HCT116 (cell line): ENCODE results near the gene TLCD3A. TPM values are rescaled to one million over a fixed set of nuclear protein-coding genes. Genes with fewer than 3 reads are reported as not detected.

ENCODE experiments used
- ATAC-seq: fragments of 200-7000 bp; cut with Tn5 transposase; 2 replicates; pipeline ENCODE4 v1.9.1; 2020; ENCODE audit warnings: mild to moderate bottlenecking, moderate library complexity
- BruUV-seq: library from RNA; stranded (reverse); fragments of 400-500 nt; replicated peaks from 2 replicates; lab custom pipeline; 2021; lab: Mats Ljungman, UMichigan
- CTCF ChIA-PET: fragments of 300-600 bp; sonication (Branson Sonifier 250); formaldehyde crosslinking; loops from one replicate; lab custom pipeline; 2021; ENCODE audit warnings: antibody characterized with exemption; lab: Charles Lee
- POLR2A ChIA-PET: fragments of 300-600, 350-600 bp; sonication (Branson Sonifier 250); formaldehyde crosslinking; loops from one replicate; lab custom pipeline; 2021; ENCODE audit warnings: antibody characterized with exemption; lab: Charles Lee
- RAD21 ChIA-PET, 2 experiments: fragments of 300-600 bp; sonication (Branson Sonifier 250); formaldehyde crosslinking; loops; one replicate each; lab custom pipeline; 2023; ENCODE audit warnings: low total read pairs in 2 of 2; ENCODE audit not compliant: uncharacterized antibody in 2 of 2, unreplicated experiment in 2 of 2, low non-redundant PET in 1 of 2; lab: Charles Lee
- DNase-seq: peaks from one replicate; pipeline ENCODE4 v3.0.0-alpha.2; 2010; ENCODE audit warnings: low read depth, low spot score
- H2AFZ ChIP-seq: fragments of 200-600 bp; shearing (Covaris generic), sonication (generic); 2 replicates; pipeline ENCODE4 v1.6.1; 2017; ENCODE audit warnings: low read depth, mixed run types, mixed read lengths, antibody characterized with exemption, low read length; ENCODE audit not compliant: poor library complexity, severe bottlenecking
- H3K27ac ChIP-seq: 2 replicates; pipeline ENCODE4 v1.5.1; 2012; ENCODE audit warnings: low read depth, low read length
- H3K27me3 ChIP-seq: fragments of 200-600 bp; sonication (generic); 2 replicates; pipeline ENCODE4 v1.6.1; 2016; ENCODE audit warnings: mixed run types, low read length, mixed read lengths; ENCODE audit not compliant: insufficient read depth
- H3K36me3 ChIP-seq, 2 experiments: fragments of 200-500 bp in 1 of 2; fragments of 200-600 bp in 1 of 2; sonication (Bioruptor generic) in 1 of 2; sonication (generic) in 1 of 2; 2 replicates each; pipeline versions ENCODE4 v1.5.1 to v1.6.1; 2014 to 2016; ENCODE audit warnings: low read length in 2 of 2, inconsistent platforms in 1 of 2, mixed read lengths in 1 of 2, mixed run types in 1 of 2; ENCODE audit not compliant: insufficient read depth in 2 of 2, control insufficient read depth in 1 of 2
- H3K4me1 ChIP-seq, 2 experiments: fragments of 200-600 bp in 1 of 2; sonication (generic) in 1 of 2; 2 replicates each; pipeline versions ENCODE4 v1.5.1 to v1.6.1; 2012 to 2017; ENCODE audit warnings: low read length in 2 of 2, inconsistent platforms in 1 of 2, mild to moderate bottlenecking in 1 of 2, mixed read lengths in 1 of 2, mixed run types in 1 of 2, moderate library complexity in 1 of 2; ENCODE audit not compliant: insufficient read depth in 2 of 2, control insufficient read depth in 1 of 2
- H3K4me2 ChIP-seq: fragments of 200-600 bp; sonication (generic); 2 replicates; pipeline ENCODE4 v1.6.1; 2017; ENCODE audit warnings: mixed run types, low read length, mixed read lengths
- H3K4me3 ChIP-seq, 2 experiments: fragments of 200-600 bp in 1 of 2; sonication (generic) in 1 of 2; replicated peaks in 1 of 2; 2 replicates each; pipeline ENCODE4 v1.5.1; 2011 to 2016; ENCODE audit warnings: low read length in 2 of 2, control low read depth in 1 of 2, low read depth in 1 of 2, mild to moderate bottlenecking in 1 of 2, mixed read lengths in 1 of 2, mixed run types in 1 of 2
- H3K79me2 ChIP-seq: fragments of 200-600 bp; sonication (generic); 2 replicates; pipeline ENCODE4 v1.6.1; 2017; ENCODE audit warnings: mild to moderate bottlenecking, mixed run types, low read length, moderate library complexity, mixed read lengths; ENCODE audit not compliant: insufficient read depth
- H3K9ac ChIP-seq: fragments of 200-600 bp; sonication (generic); 2 replicates; pipeline ENCODE4 v1.6.1; 2016; ENCODE audit warnings: low read length, mixed read lengths
- H3K9me2 ChIP-seq: fragments of 200-600 bp; sonication (generic), shearing (Covaris generic); 2 replicates; pipeline ENCODE4 v1.6.1; 2017; ENCODE audit warnings: mixed run types, mild to moderate bottlenecking, moderate library complexity; ENCODE audit not compliant: insufficient read depth
- H3K9me3 ChIP-seq, 2 experiments: fragments of 200-500 bp in 1 of 2; fragments of 200-600 bp in 1 of 2; sonication (Bioruptor generic) in 1 of 2; sonication (generic) in 1 of 2; 2 replicates each; pipeline ENCODE4 v1.6.1; 2014 to 2017; ENCODE audit warnings: low read length in 2 of 2, mixed read lengths in 2 of 2, inconsistent platforms in 1 of 2, low read depth in 1 of 2, mild to moderate bottlenecking in 1 of 2, mixed run types in 1 of 2, moderate library complexity in 1 of 2; ENCODE audit not compliant: control insufficient read depth in 1 of 2, insufficient read depth in 1 of 2
- H4K20me1 ChIP-seq: fragments of 200-600 bp; sonication (generic), shearing (Covaris generic); 2 replicates; pipeline ENCODE4 v1.6.1; 2017; ENCODE audit warnings: mixed run types, mild to moderate bottlenecking, moderate library complexity; ENCODE audit not compliant: insufficient read depth
- EGR1 ChIP-seq: IDR thresholded peaks from 2 replicates; pipeline ENCODE4 v1.6.1; 2012; ENCODE audit warnings: low read depth
- ELF1 ChIP-seq: IDR thresholded peaks from 2 replicates; pipeline ENCODE4 v1.6.1; 2012; ENCODE audit warnings: low read depth, borderline replicate concordance
- EZH2 ChIP-seq: fragments of 200-600 bp; sonication (generic); IDR thresholded peaks from 2 replicates; pipeline ENCODE4 v1.6.1; 2017; ENCODE audit warnings: antibody characterized with exemption, mixed run types
- FOSL1 ChIP-seq: IDR thresholded peaks from 2 replicates; pipeline ENCODE4 v1.6.1; 2012; ENCODE audit warnings: low read depth
- JUND ChIP-seq: IDR thresholded peaks from 2 replicates; pipeline ENCODE4 v1.6.1; 2012
- POLR2A ChIP-seq: IDR thresholded peaks from 2 replicates; pipeline ENCODE4 v1.7.0; 2011; ENCODE audit warnings: borderline replicate concordance; ENCODE audit not compliant: insufficient read depth, insufficient read length; ENCODE audit errors: extremely low read depth
- POLR2AphosphoS5 ChIP-seq: IDR thresholded peaks from 2 replicates; pipeline ENCODE4 v1.6.1; 2011; ENCODE audit warnings: mild to moderate bottlenecking, low read depth, low read length, moderate library complexity
- RAD21 ChIP-seq: IDR thresholded peaks from 2 replicates; pipeline ENCODE4 v1.6.1; 2012; ENCODE audit warnings: low read depth, mild to moderate bottlenecking
- REST ChIP-seq: IDR thresholded peaks from 2 replicates; pipeline ENCODE4 v1.6.1; 2012; ENCODE audit warnings: low read depth
- SIN3A ChIP-seq: IDR thresholded peaks from 2 replicates; pipeline ENCODE4 v1.6.1; 2012; ENCODE audit warnings: low read depth
- SP1 ChIP-seq: IDR thresholded peaks from 2 replicates; pipeline ENCODE4 v1.6.1; 2012; ENCODE audit warnings: low read depth
- intact Hi-C: fragments of 100-400 bp; cut with micrococcal nuclease; formaldehyde crosslinking; loops from 2 replicates; pipeline ENCODE4 v1.10.0; 2022
- total RNA-seq: library from RNA; stranded (reverse); gene quantifications from one replicate; pipeline ENCODE4 v1.2.1, GENCODE V29; 2021; ENCODE audit not compliant: unreplicated experiment
- TF ChIP-seq, protein P1 (sequence below): IDR thresholded peaks from 2 replicates; pipeline ENCODE4 v1.6.1; 2012
- TF ChIP-seq, protein P2 (sequence below): IDR thresholded peaks from 2 replicates; pipeline ENCODE4 v1.6.1; 2012
- TF ChIP-seq, protein P3 (sequence below), 3 experiments: fragments of 200-600 bp in 1 of 3; sonication (generic) in 1 of 3; IDR thresholded peaks in 2 of 3; conservative IDR thresholded peaks in 1 of 3; 2 replicates each; pipeline ENCODE4 v1.5.1; 2012 to 2017; ENCODE audit warnings: low read depth in 2 of 3, low read length in 2 of 3, antibody characterized with exemption in 1 of 3, borderline replicate concordance in 1 of 3, control low read depth in 1 of 3, mild to moderate bottlenecking in 1 of 3, mixed read lengths in 1 of 3, mixed run types in 1 of 3, moderate library complexity in 1 of 3; ENCODE audit not compliant: insufficient read depth in 1 of 3

TLCD3A gene
- total RNA-seq, 1 experiment from 2014 or later: 26.0 TPM

GRCh38 chr17:774313-774584 is 41.9 kb downstream of the TLCD3A start:
- H3K79me2 ChIP-seq: peaks cover 29% of the 10 kb centered on the region
- H3K4me2 ChIP-seq: no peak overlapping the region
- H2AFZ ChIP-seq: no peak overlapping the region
- H3K27me3 ChIP-seq: no peaks in the 10 kb centered on the region
- no TSS peak for BruUV-seq
- H3K4me1 ChIP-seq: no peaks in the 10 kb centered on the region
- H3K4me3 ChIP-seq: no peak overlapping the region
- H3K9me2 ChIP-seq: no peaks in the 10 kb centered on the region
- TF ChIP-seq ELF1 (no peak), SP1 (no peak), SIN3A (no peak), POLR2A (no peak), EZH2 (no peak), EGR1 (no peak), POLR2AphosphoS5 (no peak), RAD21 (no peak), JUND (no peak), FOSL1 (no peak), REST (no peak)
- TF ChIP-seq, protein P1, sequence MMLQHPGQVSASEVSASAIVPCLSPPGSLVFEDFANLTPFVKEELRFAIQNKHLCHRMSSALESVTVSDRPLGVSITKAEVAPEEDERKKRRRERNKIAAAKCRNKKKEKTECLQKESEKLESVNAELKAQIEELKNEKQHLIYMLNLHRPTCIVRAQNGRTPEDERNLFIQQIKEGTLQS: no peak
- TF ChIP-seq, protein P2, sequence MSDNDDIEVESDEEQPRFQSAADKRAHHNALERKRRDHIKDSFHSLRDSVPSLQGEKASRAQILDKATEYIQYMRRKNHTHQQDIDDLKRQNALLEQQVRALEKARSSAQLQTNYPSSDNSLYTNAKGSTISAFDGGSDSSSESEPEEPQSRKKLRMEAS: no peak
- TF ChIP-seq, protein P3, sequence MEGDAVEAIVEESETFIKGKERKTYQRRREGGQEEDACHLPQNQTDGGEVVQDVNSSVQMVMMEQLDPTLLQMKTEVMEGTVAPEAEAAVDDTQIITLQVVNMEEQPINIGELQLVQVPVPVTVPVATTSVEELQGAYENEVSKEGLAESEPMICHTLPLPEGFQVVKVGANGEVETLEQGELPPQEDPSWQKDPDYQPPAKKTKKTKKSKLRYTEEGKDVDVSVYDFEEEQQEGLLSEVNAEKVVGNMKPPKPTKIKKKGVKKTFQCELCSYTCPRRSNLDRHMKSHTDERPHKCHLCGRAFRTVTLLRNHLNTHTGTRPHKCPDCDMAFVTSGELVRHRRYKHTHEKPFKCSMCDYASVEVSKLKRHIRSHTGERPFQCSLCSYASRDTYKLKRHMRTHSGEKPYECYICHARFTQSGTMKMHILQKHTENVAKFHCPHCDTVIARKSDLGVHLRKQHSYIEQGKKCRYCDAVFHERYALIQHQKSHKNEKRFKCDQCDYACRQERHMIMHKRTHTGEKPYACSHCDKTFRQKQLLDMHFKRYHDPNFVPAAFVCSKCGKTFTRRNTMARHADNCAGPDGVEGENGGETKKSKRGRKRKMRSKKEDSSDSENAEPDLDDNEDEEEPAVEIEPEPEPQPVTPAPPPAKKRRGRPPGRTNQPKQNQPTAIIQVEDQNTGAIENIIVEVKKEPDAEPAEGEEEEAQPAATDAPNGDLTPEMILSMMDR (IDR thresholded peaks at IDR 0.05 in 2 of 3, conservative IDR thresholded peaks at IDR 0.05 in 1 of 3; ENCODE audit: borderline replicate concordance in 1 of 3, insufficient read depth in 1 of 3, low read depth in 2 of 3, low read length in 2 of 3): no peak
- H3K27ac ChIP-seq: no peak overlapping the region
- intact Hi-C loops: no loop called here
- DNase-seq (no peak), ATAC-seq (no peak)
- H3K9me3 ChIP-seq: no peaks in the 10 kb centered on the region
- peaks cover 65 to 72% of the 10 kb centered on the region in 2 experiments for H3K36me3 ChIP-seq
- H4K20me1 ChIP-seq: no peaks in the 10 kb centered on the region
- ChIA-PET POLR2A (no interaction called here), RAD21 (no interaction called here), CTCF (no interaction called here)
- H3K9ac ChIP-seq: no peak overlapping the region
